ENCODE measurements around the gene TBC1D28. TPM values are rescaled to one million over a fixed set of nuclear protein-coding genes. Genes with fewer than 3 reads are reported as not detected.
"Not testable (repeated sequence)": the region's sequence is repeated elsewhere in the genome, so short reads cannot be mapped to it uniquely, and the experiment has no call there.

The TBC1D28 gene
- total RNA-seq, 1 donor from 2014 or later, result not detected

DNA sequence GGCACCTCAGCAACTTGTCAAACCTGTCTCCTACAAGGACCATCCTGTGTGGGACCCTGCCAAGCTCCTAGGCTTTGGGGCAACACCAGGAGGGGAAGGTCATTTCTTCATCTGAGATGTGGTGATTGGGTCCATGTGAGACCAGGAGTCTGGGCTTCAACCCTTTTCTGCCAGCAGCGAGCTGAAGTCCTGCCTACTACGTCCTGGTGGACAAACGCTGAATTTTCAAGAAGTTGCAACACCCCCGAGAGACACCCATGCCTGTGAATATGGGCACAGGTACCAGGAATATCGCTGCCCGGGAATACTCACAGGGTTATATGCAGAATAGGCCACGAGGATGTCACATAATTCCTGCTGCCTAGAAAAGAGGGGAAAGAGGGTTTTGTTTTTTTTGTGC is 8.0 kb downstream of the TBC1D28 start:
- H3K27ac ChIP-seq, result not testable (repeated sequence)
- H3K27me3 ChIP-seq (ENCODE audit: low read depth), result peaks cover 29% of the 10 kb centered on the region

DNA sequence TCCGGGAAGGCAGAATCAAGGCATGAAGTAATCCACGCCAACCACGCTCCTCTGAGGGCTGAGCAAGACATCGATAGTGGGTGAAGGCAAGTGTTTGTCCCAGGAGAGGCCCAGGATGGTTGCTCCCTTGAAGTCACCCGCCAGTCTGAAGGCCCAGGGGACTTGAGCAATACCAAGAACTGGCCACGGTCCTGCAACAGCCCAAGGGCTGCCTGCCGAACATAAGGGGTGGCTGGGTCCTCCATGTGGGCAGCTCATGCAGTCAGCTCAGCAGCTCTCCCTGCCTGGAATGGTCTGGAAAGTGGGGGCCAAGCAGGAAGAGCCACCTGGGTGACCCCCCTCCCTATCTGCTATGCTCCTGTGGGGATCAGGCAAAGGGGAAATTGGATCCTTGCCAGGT is 8.4 kb downstream of the TBC1D28 start:
- intact Hi-C loops (cut with DNase I); H3K36me3 ChIP-seq; DNase-seq; H3K27ac ChIP-seq; H3K9me3 ChIP-seq; H3K4me3 ChIP-seq; H3K4me1 ChIP-seq: not testable (repeated sequence)
- peak in 1 of 2 donors; percentile 42 for ATAC-seq
- peaks cover 31% of the 10 kb centered on the region for H3K27me3 ChIP-seq (ENCODE audit: low read depth)

More for the DNA sequence above, 8.0 kb downstream of the TBC1D28 start:
- H3K4me1 ChIP-seq; H3K4me3 ChIP-seq; intact Hi-C loops (cut with DNase I); H3K9me3 ChIP-seq; ATAC-seq; DNase-seq; H3K36me3 ChIP-seq: not testable (repeated sequence)

DNA sequence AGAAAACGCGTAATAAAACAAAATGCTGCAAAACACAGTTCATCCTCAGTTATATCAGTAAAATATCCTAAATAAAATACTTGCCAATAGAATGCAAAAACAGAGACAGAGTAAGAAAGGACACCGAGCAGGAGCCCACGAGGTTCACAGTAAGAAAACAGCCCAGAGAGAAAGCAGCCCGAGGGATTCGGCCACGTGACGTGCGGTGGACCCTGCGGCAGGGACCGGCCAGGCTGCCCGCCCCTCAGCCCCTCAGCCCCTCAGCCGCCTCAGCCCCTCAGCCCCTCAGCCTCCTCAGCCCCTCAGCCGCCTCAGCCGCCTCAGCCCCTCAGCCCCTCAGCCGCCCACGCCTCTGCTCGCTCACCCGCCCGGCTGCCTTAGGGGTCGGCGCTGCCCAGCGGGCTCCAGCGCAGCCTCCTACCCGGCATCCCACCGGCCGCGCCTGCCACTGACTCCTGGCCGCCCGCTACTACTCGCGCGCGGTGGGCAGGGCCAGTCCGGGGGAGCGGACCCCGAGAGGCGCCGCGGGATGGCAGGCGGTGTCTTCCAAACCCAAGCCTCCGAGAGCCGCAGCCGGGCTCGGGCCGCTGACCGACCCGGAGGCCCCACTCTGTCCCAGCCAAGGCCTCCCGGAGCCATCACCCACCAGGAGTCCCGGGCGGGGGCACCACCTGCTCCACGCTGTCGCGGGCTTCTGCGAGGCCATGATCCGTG is 9.5 kb downstream of the TBC1D28 start:
- H3K9me3 ChIP-seq; H3K27ac ChIP-seq; H3K4me3 ChIP-seq; intact Hi-C loops (cut with DNase I); H3K4me1 ChIP-seq; DNase-seq; H3K36me3 ChIP-seq: not testable (repeated sequence)
- ATAC-seq, result peak; percentile 37 to 41
- peaks cover 32% of the 10 kb centered on the region for H3K27me3 ChIP-seq (ENCODE audit: low read depth)

DNA sequence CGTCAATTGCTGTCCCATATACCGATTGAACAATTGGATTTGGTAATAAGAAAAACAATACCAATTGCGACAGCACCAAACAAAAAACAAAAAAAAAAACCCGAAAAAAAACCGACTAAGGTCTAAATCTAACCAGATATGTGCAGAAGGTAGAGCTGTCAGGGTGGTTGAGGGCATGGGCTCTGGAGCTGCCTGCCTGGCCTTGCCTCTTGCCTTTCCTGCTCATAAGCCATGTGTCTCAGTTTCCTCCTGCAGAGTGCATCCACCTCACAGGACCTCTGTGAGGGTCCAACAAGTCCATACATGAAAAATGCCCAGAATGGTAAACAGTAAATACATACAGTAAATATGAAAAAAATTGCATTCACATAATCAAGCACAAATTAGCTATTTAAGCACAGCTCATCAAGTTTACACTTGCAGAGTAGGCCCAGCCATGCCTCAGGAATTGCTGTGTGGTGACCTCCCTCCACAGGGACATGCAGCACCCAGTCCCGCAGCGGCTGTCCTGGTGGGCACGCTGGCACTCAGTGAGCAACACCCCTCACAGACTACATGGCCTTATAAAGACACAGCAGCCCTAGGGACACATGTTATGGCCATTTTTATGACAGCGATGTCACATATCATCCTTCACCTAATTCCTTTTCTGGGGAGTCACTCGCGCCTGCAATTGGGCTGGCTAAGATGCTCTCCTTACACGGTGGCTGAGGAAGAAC is 17.9 kb downstream of the TBC1D28 start:
- H3K4me1 ChIP-seq, result no peaks in the 10 kb centered on the region
- TF ChIP-seq, protein P1, sequence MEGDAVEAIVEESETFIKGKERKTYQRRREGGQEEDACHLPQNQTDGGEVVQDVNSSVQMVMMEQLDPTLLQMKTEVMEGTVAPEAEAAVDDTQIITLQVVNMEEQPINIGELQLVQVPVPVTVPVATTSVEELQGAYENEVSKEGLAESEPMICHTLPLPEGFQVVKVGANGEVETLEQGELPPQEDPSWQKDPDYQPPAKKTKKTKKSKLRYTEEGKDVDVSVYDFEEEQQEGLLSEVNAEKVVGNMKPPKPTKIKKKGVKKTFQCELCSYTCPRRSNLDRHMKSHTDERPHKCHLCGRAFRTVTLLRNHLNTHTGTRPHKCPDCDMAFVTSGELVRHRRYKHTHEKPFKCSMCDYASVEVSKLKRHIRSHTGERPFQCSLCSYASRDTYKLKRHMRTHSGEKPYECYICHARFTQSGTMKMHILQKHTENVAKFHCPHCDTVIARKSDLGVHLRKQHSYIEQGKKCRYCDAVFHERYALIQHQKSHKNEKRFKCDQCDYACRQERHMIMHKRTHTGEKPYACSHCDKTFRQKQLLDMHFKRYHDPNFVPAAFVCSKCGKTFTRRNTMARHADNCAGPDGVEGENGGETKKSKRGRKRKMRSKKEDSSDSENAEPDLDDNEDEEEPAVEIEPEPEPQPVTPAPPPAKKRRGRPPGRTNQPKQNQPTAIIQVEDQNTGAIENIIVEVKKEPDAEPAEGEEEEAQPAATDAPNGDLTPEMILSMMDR (IDR thresholded peaks at IDR 0.05), result no peak
- intact Hi-C loops (cut with DNase I), result no loop called here
- peaks cover 3% of the 10 kb centered on the region for H3K27me3 ChIP-seq (ENCODE audit: low read depth)
- peak overlapping the region; percentile 30 for H3K4me3 ChIP-seq
- no peak overlapping the region for H3K27ac ChIP-seq
- ATAC-seq (no peak), DNase-seq (no peak)
- H3K9me3 ChIP-seq, result no peaks in the 10 kb centered on the region
- H3K36me3 ChIP-seq, result no peaks in the 10 kb centered on the region

DNA sequence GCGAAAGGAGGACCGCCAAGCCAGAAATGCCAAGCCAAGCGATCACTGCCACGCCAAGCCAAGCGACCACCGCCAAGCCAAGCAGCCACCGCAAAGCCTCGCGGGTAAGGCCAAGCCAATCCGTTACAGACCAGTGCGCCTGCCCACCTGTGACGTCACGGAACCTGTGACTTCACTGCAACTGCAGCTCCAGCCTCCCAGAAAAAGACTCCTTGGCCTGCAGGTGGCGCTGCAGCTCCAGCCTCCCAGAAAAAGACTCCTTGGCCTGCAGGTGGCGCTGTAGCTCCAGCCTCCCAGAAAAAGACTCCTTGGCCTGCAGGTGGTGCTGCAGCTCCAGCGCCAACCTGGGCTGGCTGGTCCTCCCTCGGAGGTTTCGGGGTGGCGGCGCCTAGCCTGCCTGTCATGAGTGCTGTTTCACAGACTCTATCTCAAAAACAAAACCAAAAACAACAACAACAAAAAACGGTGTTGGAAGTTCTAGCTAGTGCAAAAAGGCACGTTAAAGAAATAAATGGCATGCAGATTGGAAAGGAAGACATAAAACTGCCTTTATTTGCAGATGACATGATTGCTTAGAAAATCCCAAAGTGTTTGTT is 18.6 kb downstream of the TBC1D28 start:
- H3K27me3 ChIP-seq (ENCODE audit: low read depth); H3K4me1 ChIP-seq; intact Hi-C loops (cut with DNase I); H3K36me3 ChIP-seq; H3K9me3 ChIP-seq: not testable (repeated sequence)
- ATAC-seq (peak; percentile 98 to 100), DNase-seq (peak; percentile 97)
- Histone ChIP-seq H3K4me3 (peak overlapping the region; percentile 51), H3K27ac (peak overlapping the region; percentile 72)
- TF ChIP-seq, protein P1 (IDR thresholded peaks at IDR 0.05), result peak; percentile 99

DNA sequence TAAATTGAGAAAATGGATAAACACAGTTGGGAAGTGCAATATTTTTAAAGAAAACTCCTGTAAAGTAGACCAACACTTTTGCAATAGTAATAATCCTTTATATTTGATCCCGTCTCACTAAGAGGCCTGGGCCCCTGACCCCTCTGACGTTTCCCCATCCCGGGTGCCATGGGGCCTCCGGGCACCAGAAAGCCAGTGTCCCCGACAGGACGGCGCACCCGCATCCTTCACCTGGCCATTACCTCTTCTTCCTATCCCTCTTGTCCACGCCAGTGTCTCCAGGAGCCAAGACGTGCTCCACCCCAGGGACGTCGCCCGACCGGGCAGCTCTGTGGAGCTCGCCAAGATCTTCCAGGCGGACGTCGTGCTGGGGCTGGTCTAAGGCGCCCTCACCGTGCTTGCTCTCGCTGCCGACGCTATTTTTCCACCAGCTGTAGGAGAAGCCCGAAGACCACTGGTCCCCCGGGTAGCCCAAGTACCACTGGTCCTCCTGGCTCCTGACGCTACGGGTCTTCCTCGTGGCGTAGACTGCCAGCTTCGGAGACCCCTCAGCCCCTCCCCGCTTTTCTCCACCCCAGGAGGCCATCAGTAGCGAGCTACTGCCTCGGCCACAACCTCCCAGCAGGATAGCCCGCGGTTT is 19.2 kb downstream of the TBC1D28 start:
- intact Hi-C loops (cut with DNase I); H3K36me3 ChIP-seq; H3K4me1 ChIP-seq; DNase-seq; H3K9me3 ChIP-seq; H3K27me3 ChIP-seq (ENCODE audit: low read depth): not testable (repeated sequence)
- peak overlapping the region; percentile 72 for H3K27ac ChIP-seq
- H3K4me3 ChIP-seq, result peak overlapping the region; percentile 51
- peak; percentile 76 to 83 for ATAC-seq

DNA sequence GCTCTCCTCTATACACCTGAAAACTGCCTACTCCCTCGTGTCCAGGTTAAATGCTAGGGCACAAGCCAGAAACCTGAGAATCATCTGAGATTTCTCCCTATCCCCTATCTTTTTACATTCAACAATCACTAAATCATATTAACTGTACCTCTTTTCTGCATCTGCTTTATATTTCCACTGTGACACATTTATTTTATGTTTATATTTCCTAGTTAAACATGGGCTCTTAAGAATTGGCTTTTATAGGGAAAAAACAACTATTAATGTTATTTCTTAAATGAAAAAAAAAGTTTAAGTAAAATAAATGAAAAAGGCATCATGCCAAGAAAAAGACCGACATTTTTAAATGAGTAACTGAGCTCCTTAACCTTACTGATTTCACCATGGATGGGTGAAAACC is 26.6 kb downstream of the TBC1D28 start:
- H3K36me3 ChIP-seq; DNase-seq; H3K9me3 ChIP-seq; intact Hi-C loops (cut with DNase I); H3K27me3 ChIP-seq (ENCODE audit: low read depth); H3K27ac ChIP-seq; H3K4me1 ChIP-seq; H3K4me3 ChIP-seq; ATAC-seq: not testable (repeated sequence)

DNA sequence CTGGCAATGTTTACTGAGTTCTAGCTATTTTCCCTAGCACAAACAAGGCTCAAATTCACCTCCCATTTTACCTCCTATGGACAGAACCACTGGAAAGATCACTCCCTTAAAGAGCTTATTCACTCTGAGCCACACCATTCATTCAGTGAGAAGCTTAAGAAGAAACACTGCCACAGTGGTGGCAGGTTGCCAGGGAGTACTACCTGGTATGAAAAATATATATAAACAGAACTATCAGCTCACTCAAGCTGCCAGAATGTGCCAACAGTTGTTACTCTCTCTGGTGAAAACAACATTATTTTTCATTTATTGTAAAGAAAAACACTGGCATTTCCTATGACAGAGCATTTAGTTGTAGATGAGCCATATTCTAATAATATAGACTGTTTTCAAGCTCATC is 31.2 kb downstream of the TBC1D28 start:
- H3K4me3 ChIP-seq; H3K4me1 ChIP-seq; ATAC-seq; H3K9me3 ChIP-seq; DNase-seq; H3K36me3 ChIP-seq; H3K27ac ChIP-seq; intact Hi-C loops (cut with DNase I); H3K27me3 ChIP-seq (ENCODE audit: low read depth): not testable (repeated sequence)

DNA sequence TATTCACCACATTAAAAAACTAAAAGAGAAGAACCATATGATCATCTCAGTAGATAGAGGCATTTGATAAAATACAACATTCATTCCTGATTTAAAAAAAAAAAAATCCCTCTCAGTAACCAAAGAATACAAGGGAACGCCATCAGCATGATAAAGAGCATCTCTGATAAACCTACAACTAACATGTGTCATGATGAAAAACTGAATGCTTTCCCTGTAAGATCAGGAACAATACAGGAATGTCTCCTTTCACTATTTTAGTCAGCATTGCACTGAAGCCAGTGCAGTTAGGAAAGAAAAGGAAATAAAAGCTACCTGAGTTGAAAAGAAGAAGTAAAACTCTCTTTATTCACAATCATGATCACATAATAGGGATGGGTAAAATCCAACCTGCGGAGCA is 51.1 kb downstream of the TBC1D28 start:
- H3K4me1 ChIP-seq; H3K4me3 ChIP-seq; intact Hi-C loops (cut with DNase I); H3K27ac ChIP-seq; H3K27me3 ChIP-seq (ENCODE audit: low read depth); ATAC-seq; H3K36me3 ChIP-seq; DNase-seq; H3K9me3 ChIP-seq: not testable (repeated sequence)

Data from lower lobe of right lung (tissue), 2 donors.